Endothelial cell of umbilical vein (primary cell): ENCODE measurements around the gene CSHL1.

ENCODE experiments used
- EZH2 ChIP-seq: IDR thresholded peaks from 2 replicates; pipeline ENCODE4 v1.6.1; 2012; ENCODE audit warnings: borderline replicate concordance, low read depth, mild to moderate bottlenecking, moderate library complexity, low read length, inconsistent platforms; ENCODE audit not compliant: severe bottlenecking
- GATA2 ChIP-seq: IDR thresholded peaks from 2 replicates; pipeline ENCODE4 v1.7.0; 2011; ENCODE audit warnings: low read depth, mild to moderate bottlenecking, moderate library complexity, mixed read lengths, low read length; ENCODE audit not compliant: insufficient read length, insufficient read depth
- JUN ChIP-seq: IDR thresholded peaks from 2 replicates; pipeline ENCODE4 v1.6.1; 2011; ENCODE audit warnings: borderline replicate concordance, low read depth; ENCODE audit not compliant: insufficient read length, insufficient read depth
- TF ChIP-seq, protein P1 (sequence below), 2 donors: IDR thresholded peaks; 1 replicate in 1 of 2; 2 replicates in 1 of 2; pipeline ENCODE4 v1.5.1; 2011; ENCODE audit warnings: low read length in 2 of 2, mild to moderate bottlenecking in 2 of 2, moderate library complexity in 2 of 2, control low read depth in 1 of 2, inconsistent platforms in 1 of 2, low read depth in 1 of 2; ENCODE audit not compliant: insufficient read depth in 1 of 2; ENCODE audit errors: extremely low read depth in 1 of 2
- TF ChIP-seq, protein P2 (sequence below): IDR thresholded peaks from 2 replicates; pipeline ENCODE4 v1.6.1; 2011; ENCODE audit not compliant: insufficient read depth, insufficient read length

DNA sequence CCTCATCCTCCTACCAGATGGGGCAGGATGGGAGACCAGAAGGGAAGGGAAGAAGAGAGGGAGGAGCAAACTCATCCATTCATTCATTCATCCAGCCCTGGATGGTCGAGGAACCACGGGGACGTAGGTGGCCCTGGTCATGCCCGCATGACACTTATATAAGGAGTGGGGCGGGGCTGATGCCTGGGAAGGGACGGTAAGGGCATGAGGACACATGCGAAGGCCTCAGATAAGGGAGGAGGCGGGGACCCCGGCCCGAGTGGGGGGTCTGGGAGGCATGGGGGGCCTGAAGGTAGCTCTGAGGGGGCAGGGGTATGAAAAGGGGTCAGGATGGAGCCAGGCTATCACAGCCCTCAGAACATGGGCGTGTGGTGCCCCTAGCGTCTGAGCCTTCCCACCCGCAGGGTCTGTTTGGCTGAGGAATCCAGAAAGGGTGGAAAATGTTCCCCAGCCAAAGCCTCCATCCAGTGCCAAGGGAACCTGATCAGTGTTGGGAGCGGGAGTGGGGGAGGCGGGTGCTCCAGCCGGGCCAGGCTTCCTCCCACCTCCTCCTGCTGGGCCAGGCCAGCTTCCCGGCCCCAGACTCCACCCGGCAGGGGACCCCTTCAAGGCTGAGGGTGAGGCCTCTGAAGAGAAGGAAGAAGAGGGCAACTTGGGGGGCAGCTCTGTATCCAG lies 38.7 kb upstream of the CSHL1 start:
- TF ChIP-seq, protein P1, sequence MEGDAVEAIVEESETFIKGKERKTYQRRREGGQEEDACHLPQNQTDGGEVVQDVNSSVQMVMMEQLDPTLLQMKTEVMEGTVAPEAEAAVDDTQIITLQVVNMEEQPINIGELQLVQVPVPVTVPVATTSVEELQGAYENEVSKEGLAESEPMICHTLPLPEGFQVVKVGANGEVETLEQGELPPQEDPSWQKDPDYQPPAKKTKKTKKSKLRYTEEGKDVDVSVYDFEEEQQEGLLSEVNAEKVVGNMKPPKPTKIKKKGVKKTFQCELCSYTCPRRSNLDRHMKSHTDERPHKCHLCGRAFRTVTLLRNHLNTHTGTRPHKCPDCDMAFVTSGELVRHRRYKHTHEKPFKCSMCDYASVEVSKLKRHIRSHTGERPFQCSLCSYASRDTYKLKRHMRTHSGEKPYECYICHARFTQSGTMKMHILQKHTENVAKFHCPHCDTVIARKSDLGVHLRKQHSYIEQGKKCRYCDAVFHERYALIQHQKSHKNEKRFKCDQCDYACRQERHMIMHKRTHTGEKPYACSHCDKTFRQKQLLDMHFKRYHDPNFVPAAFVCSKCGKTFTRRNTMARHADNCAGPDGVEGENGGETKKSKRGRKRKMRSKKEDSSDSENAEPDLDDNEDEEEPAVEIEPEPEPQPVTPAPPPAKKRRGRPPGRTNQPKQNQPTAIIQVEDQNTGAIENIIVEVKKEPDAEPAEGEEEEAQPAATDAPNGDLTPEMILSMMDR (IDR thresholded peaks at IDR 0.05; ENCODE audit: extremely low read depth in 1 of 2, insufficient read depth in 1 of 2, low read depth in 1 of 2, low read length in 2 of 2) = no peak
- TF ChIP-seq, protein P2, sequence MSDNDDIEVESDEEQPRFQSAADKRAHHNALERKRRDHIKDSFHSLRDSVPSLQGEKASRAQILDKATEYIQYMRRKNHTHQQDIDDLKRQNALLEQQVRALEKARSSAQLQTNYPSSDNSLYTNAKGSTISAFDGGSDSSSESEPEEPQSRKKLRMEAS = no peak
- TF ChIP-seq EZH2 = no peak
- TF ChIP-seq GATA2 = no peak
- TF ChIP-seq JUN = no peak
